ENCODE results near the gene CFAP65.

The CFAP65 gene

DNA sequence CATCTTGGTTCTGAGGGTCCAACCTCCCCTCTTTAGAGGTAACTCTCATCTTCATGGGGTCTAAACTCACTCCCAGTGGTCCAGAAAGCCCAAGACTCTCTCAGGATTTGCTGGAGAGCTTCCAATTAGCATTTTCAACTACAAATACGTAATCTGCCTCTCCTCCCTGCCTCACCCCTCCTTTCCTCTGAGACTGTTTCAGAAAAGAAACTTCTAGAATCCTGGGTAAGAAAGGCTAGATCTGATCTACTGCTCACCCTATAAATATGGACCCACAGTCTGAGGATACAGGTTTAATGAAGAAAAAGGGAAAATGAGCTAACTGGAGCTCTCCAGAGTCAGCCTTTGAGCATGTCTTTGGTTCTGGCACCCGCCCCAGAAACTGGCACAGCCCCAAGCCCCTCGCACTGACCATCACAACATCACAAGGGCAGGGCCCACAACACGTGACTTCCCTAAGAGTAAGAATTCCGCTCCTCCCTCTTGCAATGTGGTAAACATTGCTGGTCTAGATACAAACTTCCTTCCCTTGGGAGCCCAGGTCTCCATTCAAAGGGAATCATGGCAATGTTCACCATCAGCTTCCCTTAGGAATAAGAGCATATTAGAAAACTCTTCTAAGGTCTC is 41.1 kb upstream of the CFAP65 start:
- TF ChIP-seq, protein P1, sequence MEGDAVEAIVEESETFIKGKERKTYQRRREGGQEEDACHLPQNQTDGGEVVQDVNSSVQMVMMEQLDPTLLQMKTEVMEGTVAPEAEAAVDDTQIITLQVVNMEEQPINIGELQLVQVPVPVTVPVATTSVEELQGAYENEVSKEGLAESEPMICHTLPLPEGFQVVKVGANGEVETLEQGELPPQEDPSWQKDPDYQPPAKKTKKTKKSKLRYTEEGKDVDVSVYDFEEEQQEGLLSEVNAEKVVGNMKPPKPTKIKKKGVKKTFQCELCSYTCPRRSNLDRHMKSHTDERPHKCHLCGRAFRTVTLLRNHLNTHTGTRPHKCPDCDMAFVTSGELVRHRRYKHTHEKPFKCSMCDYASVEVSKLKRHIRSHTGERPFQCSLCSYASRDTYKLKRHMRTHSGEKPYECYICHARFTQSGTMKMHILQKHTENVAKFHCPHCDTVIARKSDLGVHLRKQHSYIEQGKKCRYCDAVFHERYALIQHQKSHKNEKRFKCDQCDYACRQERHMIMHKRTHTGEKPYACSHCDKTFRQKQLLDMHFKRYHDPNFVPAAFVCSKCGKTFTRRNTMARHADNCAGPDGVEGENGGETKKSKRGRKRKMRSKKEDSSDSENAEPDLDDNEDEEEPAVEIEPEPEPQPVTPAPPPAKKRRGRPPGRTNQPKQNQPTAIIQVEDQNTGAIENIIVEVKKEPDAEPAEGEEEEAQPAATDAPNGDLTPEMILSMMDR (IDR thresholded peaks at IDR 0.05; ENCODE audit: insufficient read depth, low read depth, low read length, missing control alignments), result no peak

DNA sequence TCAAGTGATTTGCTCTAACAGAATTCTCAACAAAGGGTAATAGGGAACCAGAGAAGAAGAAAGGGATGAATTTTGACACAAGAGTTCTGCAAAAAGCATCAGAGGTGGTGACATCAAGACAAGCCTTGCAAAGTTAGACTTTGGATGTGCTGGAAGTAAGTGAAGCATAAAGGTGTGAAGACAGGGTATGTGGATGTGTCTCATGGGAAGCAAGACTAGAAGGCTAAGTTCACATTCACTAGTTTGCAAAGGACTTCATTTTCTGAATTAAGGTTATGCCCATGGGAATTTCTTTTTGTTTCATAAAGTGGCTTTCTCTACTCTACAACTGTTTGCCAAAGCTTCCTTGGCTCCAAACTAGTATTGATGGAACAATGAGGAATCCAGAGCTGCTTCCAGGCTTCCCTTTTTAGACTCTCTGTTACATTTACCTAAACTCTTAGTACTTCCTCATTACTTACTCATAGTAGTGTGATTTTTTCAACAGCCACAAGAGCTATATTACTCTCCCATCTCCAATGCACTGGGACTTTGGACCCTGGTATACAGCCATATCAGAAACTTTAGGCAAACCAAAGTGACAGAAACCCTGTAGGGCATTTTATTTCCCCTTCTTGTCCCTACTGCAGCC is 40.5 kb upstream of the CFAP65 start:
- no peak overlapping the region for H3K4me3 ChIP-seq (ENCODE audit: low read length)
- TF ChIP-seq, protein P1 (IDR thresholded peaks at IDR 0.05; ENCODE audit: insufficient read depth, low read depth, low read length, missing control alignments), result no peak
- no peak for DNase-seq (ENCODE audit: low read depth)

More for the DNA sequence above, 41.1 kb upstream of the CFAP65 start:
- H3K4me3 ChIP-seq (ENCODE audit: low read length), result no peak overlapping the region
- no peak for DNase-seq (ENCODE audit: low read depth)

DNA sequence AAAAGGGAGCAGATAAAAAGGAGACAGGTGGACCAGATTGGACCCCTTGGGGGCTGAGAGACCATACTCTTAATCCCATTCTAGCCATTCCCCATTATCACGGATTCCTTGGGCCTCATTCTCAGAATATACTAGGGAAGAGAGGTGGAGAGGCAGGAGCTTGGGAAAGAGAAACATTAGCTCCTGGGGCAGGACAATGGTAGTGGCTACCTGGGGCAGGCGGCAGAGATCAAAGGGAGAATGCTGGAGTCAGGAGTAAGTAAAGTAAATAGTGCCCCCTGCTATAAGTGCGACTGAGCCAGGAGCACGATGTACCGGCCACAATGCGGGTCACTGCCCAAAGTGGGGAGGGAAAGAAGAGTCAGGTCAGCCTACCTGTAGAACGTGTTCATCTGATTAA is 39.8 kb upstream of the CFAP65 start:
- TF ChIP-seq, protein P1 (IDR thresholded peaks at IDR 0.05; ENCODE audit: insufficient read depth, low read depth, low read length, missing control alignments), result no peak
- H3K4me3 ChIP-seq (ENCODE audit: low read length), result no peak overlapping the region
- no peak for DNase-seq (ENCODE audit: low read depth)

DNA sequence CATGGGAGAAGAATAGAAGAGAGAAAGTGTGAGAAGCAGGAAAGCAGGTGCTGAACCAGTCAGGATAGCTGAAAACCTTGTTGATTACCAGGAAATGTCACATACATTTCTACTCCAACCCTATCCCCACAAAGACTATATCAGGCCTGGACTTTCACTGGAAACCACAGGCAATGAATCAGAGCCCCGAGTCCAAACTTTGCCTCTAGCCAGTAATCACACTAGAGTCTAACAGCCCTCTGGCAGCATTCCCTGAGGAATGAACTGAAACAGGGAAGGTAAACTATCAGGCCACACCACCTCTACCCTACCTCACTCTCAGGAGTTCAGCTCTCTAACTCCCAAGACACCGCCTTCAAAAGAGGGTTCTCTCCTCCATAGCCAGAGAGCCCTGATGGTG is 38.1 kb upstream of the CFAP65 start:
- DNase-seq (ENCODE audit: low read depth), result peak; percentile 19
- TF ChIP-seq, protein P1 (IDR thresholded peaks at IDR 0.05; ENCODE audit: insufficient read depth, low read depth, low read length, missing control alignments), result no peak
- H3K4me3 ChIP-seq (ENCODE audit: low read length), result no peak overlapping the region

DNA sequence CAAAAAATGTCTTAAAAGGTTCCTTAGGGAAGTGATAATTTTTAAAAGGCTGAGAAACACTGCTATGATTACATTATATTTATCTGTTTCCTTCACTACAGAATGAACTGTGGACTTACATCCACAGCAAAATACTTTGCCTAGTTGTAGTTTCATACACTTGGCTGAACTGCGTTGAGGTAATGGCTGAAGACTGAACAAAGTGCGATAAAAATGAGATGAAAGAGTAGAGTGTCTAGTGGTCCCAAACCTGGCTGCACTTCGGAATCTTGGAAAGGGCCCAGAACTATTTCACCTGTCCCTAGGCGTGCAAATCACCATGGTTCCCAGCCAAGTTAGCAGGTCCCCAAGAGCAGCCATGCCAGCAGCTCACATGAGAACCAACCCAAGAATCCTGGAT is 37.6 kb upstream of the CFAP65 start:
- DNase-seq (ENCODE audit: low read depth), result no peak
- H3K4me3 ChIP-seq (ENCODE audit: low read length), result no peak overlapping the region
- TF ChIP-seq, protein P1 (IDR thresholded peaks at IDR 0.05; ENCODE audit: insufficient read depth, low read depth, low read length, missing control alignments), result no peak

DNA sequence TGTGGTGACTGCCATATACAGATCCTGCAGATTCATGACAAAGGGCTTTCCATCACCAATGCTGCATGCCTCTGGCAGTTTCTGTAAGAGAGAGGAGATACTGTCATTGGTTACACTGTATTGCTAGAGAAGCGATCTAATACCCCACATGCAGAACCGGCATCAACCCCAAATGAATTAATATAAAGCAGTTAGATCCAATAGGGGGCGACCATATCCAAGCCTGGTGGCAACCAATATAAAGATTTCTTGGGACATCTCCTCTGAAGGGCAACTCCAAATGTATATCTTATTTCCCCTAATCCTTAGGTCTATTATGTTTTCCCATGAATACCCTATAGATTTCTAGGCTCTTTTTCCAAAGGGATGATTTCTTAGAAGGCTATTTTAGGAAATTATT is 36.8 kb upstream of the CFAP65 start:
- no peak for DNase-seq (ENCODE audit: low read depth)
- TF ChIP-seq, protein P1 (IDR thresholded peaks at IDR 0.05; ENCODE audit: insufficient read depth, low read depth, low read length, missing control alignments), result no peak
- no peak overlapping the region for H3K4me3 ChIP-seq (ENCODE audit: low read length)

DNA sequence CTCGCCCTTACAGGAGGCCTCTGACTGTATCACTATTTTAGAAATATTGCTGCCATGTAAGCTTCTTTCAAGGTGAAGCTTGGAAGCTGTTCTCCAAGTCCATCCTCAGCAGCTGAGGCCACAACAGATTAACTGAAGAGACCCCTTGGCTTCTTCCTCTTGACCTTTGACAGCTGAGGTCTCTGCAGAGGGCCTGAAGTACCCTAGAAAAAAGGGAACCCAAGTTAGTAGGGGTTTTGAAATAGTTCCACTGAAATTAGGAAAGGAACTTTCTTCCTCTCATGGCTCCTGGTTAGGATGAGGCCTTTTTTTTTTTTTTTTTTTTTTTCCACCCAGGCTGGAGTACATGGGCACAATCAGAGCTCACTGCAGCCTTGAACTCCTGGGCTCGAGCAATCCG is 34.9 kb upstream of the CFAP65 start:
- TF ChIP-seq, protein P1 (IDR thresholded peaks at IDR 0.05; ENCODE audit: insufficient read depth, low read depth, low read length, missing control alignments), result no peak
- no peak overlapping the region for H3K4me3 ChIP-seq (ENCODE audit: low read length)
- no peak for DNase-seq (ENCODE audit: low read depth)
